ENCODE measurements around the gene GLRX5. TPM values are rescaled to one million over a fixed set of nuclear protein-coding genes. Genes with fewer than 3 reads are reported as not detected.

The GLRX5 gene
- total RNA-seq, 2 experiments from 2014 or later = 11.3 to 11.9 TPM

- Histone ChIP-seq H3K4me1 (ENCODE audit: insufficient read depth, low read length) (peaks cover 72% of the 10 kb centered on the region), H3K27ac (ENCODE audit: low read depth in 1 of 2, low read length in 2 of 2) (no peak overlapping the region), H3K36me3 (ENCODE audit: insufficient read depth, low read length) (peaks cover 41% of the 10 kb centered on the region), H3K27me3 (ENCODE audit: control insufficient read depth in 1 of 2, insufficient read depth in 2 of 2, low read length in 2 of 2) (no peaks in the 10 kb centered on the region), H3K4me3 (ENCODE audit: low read length) (no peak overlapping the region), H3K9me3 (ENCODE audit: control insufficient read depth in 1 of 2, insufficient read depth in 1 of 2, low read length in 2 of 2) (no peaks in the 10 kb centered on the region)
- Mint-ChIP-seq H3K36me3 (ENCODE audit: low read depth) (peaks cover 78% of the 10 kb centered on the region), H3K4me3 (no peak overlapping the region), H3K4me1 (ENCODE audit: low read depth) (peaks cover 55% of the 10 kb centered on the region), H3K27ac (peak overlapping the region; percentile 38), H3K27me3 (no peaks in the 10 kb centered on the region), H3K9me3 (no peaks in the 10 kb centered on the region)
- ChIA-PET POLR2A (interaction anchor here (1.3 to 1.4 kb wide), 2 partner anchors 12 to 19 kb away, joined by 4 to 5 read pairs; partner anchors contain the start of gene SYNE3), CTCF (interaction anchor here (1.4 to 2.0 kb wide), 2 partner anchors 11 to 23 kb away, joined by 5 to 7 read pairs; no protein-coding TSS in a partner anchor)
- intact Hi-C loops (cut with DNase I, micrococcal nuclease) = no loop called here
- DNase-seq (no peak), ATAC-seq (ENCODE audit: poor library complexity) (no peak)
- TF ChIP-seq, protein P1, sequence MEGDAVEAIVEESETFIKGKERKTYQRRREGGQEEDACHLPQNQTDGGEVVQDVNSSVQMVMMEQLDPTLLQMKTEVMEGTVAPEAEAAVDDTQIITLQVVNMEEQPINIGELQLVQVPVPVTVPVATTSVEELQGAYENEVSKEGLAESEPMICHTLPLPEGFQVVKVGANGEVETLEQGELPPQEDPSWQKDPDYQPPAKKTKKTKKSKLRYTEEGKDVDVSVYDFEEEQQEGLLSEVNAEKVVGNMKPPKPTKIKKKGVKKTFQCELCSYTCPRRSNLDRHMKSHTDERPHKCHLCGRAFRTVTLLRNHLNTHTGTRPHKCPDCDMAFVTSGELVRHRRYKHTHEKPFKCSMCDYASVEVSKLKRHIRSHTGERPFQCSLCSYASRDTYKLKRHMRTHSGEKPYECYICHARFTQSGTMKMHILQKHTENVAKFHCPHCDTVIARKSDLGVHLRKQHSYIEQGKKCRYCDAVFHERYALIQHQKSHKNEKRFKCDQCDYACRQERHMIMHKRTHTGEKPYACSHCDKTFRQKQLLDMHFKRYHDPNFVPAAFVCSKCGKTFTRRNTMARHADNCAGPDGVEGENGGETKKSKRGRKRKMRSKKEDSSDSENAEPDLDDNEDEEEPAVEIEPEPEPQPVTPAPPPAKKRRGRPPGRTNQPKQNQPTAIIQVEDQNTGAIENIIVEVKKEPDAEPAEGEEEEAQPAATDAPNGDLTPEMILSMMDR (IDR thresholded peaks at IDR 0.05) = no peak
These were observed 30.5 kb upstream of the GLRX5 start for GRCh38 chr14:95504135-95505029.

DNA sequence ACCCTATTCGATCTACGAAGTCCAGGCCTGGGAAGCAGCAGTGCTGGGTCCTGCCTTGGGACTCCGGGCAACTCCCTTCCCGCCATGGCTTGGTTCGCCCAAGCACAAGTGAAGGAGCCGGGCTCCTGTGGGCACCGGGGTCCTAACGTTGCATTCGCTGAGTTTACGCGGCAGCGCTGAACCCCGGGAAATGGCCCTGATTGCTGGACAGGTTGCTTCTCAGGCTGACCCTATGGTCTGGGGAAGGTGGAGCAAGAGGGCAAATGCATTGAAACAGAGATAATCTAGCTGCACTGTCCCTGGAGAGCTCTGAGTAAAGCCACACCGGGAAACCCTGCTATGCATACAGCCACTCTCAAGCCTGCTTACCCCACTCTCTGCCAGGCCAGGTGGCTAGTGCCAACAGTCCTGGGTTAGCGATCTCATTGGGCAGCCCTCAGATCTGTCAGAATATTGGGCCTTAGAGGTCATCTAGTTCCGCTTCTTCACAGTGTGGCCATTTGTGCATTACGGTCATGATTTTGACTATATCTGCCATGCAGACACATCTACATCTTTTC is 29.7 kb upstream of the GLRX5 start:
- no peak overlapping the region for H3K4me3 Mint-ChIP-seq
- peaks cover 78% of the 10 kb centered on the region for H3K4me1 ChIP-seq (ENCODE audit: insufficient read depth, low read length)
- TF ChIP-seq, protein P1 (IDR thresholded peaks at IDR 0.05) = no peak
- POLR2A ChIA-PET = interaction anchor here (1.3 to 1.4 kb wide), 2 partner anchors 11 to 18 kb away, joined by 4 to 5 read pairs; partner anchors contain the start of gene SYNE3
- no peak for ATAC-seq (ENCODE audit: poor library complexity)
- H3K9me3 ChIP-seq (ENCODE audit: control insufficient read depth in 1 of 2, insufficient read depth in 1 of 2, low read length in 2 of 2) = no peaks in the 10 kb centered on the region
- no peaks in the 10 kb centered on the region for H3K27me3 ChIP-seq (ENCODE audit: control insufficient read depth in 1 of 2, insufficient read depth in 2 of 2, low read length in 2 of 2)
- CTCF ChIA-PET = interaction anchor here (1.4 to 2.0 kb wide), 2 partner anchors 10 to 22 kb away, joined by 5 to 7 read pairs; no protein-coding TSS in a partner anchor
- intact Hi-C loops (cut with DNase I, micrococcal nuclease) = no loop called here
- H3K4me1 Mint-ChIP-seq (ENCODE audit: low read depth) = peaks cover 57% of the 10 kb centered on the region
- H3K36me3 Mint-ChIP-seq (ENCODE audit: low read depth) = peaks cover 76% of the 10 kb centered on the region
- no peak overlapping the region for H3K27ac ChIP-seq (ENCODE audit: low read depth in 1 of 2, low read length in 2 of 2)
- no peak overlapping the region for H3K4me3 ChIP-seq (ENCODE audit: low read length)
- no peak overlapping the region for H3K27ac Mint-ChIP-seq
- no peaks in the 10 kb centered on the region for H3K9me3 Mint-ChIP-seq
- DNase-seq = no peak
- peaks cover 45% of the 10 kb centered on the region for H3K36me3 ChIP-seq (ENCODE audit: insufficient read depth, low read length)
- H3K27me3 Mint-ChIP-seq = no peaks in the 10 kb centered on the region

DNA sequence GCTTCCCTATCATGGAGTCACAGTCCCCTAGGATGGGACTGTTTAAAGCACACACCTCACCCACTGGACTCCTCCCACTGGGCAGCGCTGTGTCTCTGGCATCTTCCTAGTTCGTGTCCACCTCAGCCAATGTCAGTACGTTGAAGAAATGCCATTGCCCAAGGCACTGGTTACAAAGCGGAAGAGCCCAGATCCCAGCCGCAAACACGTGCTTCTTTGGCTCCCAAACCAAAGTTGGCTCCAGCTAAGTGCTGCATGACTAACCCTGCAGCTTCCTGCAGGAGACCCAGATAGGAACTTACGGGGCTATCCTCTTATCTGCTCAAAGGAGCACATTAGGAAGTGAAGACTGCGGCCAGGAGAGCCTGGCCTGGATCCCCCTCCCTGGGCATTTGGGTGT is 27.7 kb upstream of the GLRX5 start:
- CTCF ChIA-PET = interaction anchor here (3.3 kb wide), 1 partner anchor 20 kb away, joined by 11 read pairs; no protein-coding TSS in a partner anchor
- peak in 2 of 14 experiments; percentile 63 to 66 for DNase-seq
- H3K4me1 ChIP-seq (ENCODE audit: insufficient read depth, low read length) = peaks cover 78% of the 10 kb centered on the region
- no peaks in the 10 kb centered on the region for H3K9me3 ChIP-seq (ENCODE audit: control insufficient read depth in 1 of 2, insufficient read depth in 1 of 2, low read length in 2 of 2)
- Mint-ChIP-seq H3K4me3 (no peak overlapping the region), H3K36me3 (ENCODE audit: low read depth) (peaks cover 72% of the 10 kb centered on the region), H3K4me1 (ENCODE audit: low read depth) (peaks cover 61% of the 10 kb centered on the region), H3K9me3 (no peaks in the 10 kb centered on the region), H3K27me3 (no peaks in the 10 kb centered on the region), H3K27ac (no peak overlapping the region)
- ATAC-seq (ENCODE audit: poor library complexity) = no peak
- H3K4me3 ChIP-seq (ENCODE audit: low read length) = no peak overlapping the region
- POLR2A ChIA-PET = interaction anchor here (1.0 kb wide), 2 partner anchors 11 to 13 kb away, joined by 3 read pairs; no protein-coding TSS in a partner anchor
- no peaks in the 10 kb centered on the region for H3K27me3 ChIP-seq (ENCODE audit: control insufficient read depth in 1 of 2, insufficient read depth in 2 of 2, low read length in 2 of 2)
- TF ChIP-seq, protein P1 (IDR thresholded peaks at IDR 0.05) = no peak
- intact Hi-C loops (cut with DNase I, micrococcal nuclease) = no loop called here
- no peak overlapping the region for H3K27ac ChIP-seq (ENCODE audit: low read depth in 1 of 2, low read length in 2 of 2)
- peaks cover 36% of the 10 kb centered on the region for H3K36me3 ChIP-seq (ENCODE audit: insufficient read depth, low read length)

Measured in CD4-positive, alpha-beta T cell (primary cell).